Calu3 (cell line): ENCODE data around the gene AGBL3. TPM values are rescaled to one million over a fixed set of nuclear protein-coding genes. Genes with fewer than 3 reads are reported as not detected.

Experiments
- BruUV-seq: library from RNA; stranded (reverse); fragments of 400-500 nt; replicated peaks from 2 replicates; lab custom pipeline; 2021; lab: Mats Ljungman, UMichigan
- CTCF ChIA-PET: fragments of 300-600 bp; sonication (Branson Sonifier 250); formaldehyde crosslinking; loops from one replicate; lab custom pipeline; 2022; ENCODE audit warnings: antibody characterized with exemption; lab: Charles Lee
- DNase-seq: peaks from one replicate; pipeline ENCODE4 v3.0.0; 2022
- H3K27ac Mint-ChIP-seq: one replicate; pipeline ENCODE4 v1.8.0; 2022; ENCODE audit warnings: mixed read lengths; ENCODE audit not compliant: unreplicated experiment
- H3K27me3 Mint-ChIP-seq: one replicate; pipeline ENCODE4 v1.8.0; 2022; ENCODE audit warnings: mixed read lengths; ENCODE audit not compliant: unreplicated experiment
- H3K36me3 Mint-ChIP-seq: one replicate; pipeline ENCODE4 v1.8.0; 2022; ENCODE audit warnings: mild to moderate bottlenecking, moderate library complexity, mixed read lengths; ENCODE audit not compliant: insufficient read depth, unreplicated experiment
- H3K4me1 Mint-ChIP-seq: one replicate; pipeline ENCODE4 v1.8.0; 2022; ENCODE audit warnings: mild to moderate bottlenecking, low read depth, mixed read lengths; ENCODE audit not compliant: unreplicated experiment
- H3K4me3 Mint-ChIP-seq: one replicate; pipeline ENCODE4 v1.8.0; 2022; ENCODE audit warnings: mild to moderate bottlenecking, low read depth, moderate library complexity, mixed read lengths; ENCODE audit not compliant: unreplicated experiment
- H3K9me3 Mint-ChIP-seq: one replicate; pipeline ENCODE4 v1.8.0; 2022; ENCODE audit warnings: low read depth, mixed read lengths; ENCODE audit not compliant: unreplicated experiment
- CTCF ChIP-seq: fragments of 200-600 bp; IDR thresholded peaks from one replicate; pipeline ENCODE4 v1.8.0; 2022; ENCODE audit warnings: antibody characterized with exemption; ENCODE audit not compliant: unreplicated experiment
- intact Hi-C: fragments of 100-400 bp; cut with micrococcal nuclease; formaldehyde crosslinking; loops from one replicate; pipeline ENCODE4 v1.10.0; 2022; ENCODE audit not compliant: unreplicated experiment
- total RNA-seq: library from RNA; stranded (reverse); gene quantifications from 2 replicates; pipeline ENCODE4 v1.2.3, GENCODE V29; 2022

AGBL3 gene
- total RNA-seq, 1 experiment from 2014 or later: 6.3 TPM

- H3K27ac Mint-ChIP-seq: peak overlapping the region; percentile 20
- peaks cover 76% of the 10 kb centered on the region for H3K36me3 Mint-ChIP-seq
- BruUV-seq: no TSS peak
- DNase-seq: no peak
- no peak for TF ChIP-seq CTCF
- no peak overlapping the region for H3K4me3 Mint-ChIP-seq
- peaks cover 50% of the 10 kb centered on the region for H3K4me1 Mint-ChIP-seq
- intact Hi-C loops: no loop called here
- H3K9me3 Mint-ChIP-seq: peaks cover 8% of the 10 kb centered on the region
- CTCF ChIA-PET: no interaction called here
- no peaks in the 10 kb centered on the region for H3K27me3 Mint-ChIP-seq
Measured at GRCh38 chr7:135164357-135165061, 178.2 kb downstream of the AGBL3 start.

GRCh38 chr7:135165862-135166261, 179.6 kb downstream of the AGBL3 start:
- H3K27ac Mint-ChIP-seq: no peak overlapping the region
- H3K4me3 Mint-ChIP-seq: no peak overlapping the region
- DNase-seq: no peak
- no peak for TF ChIP-seq CTCF
- intact Hi-C loops: no loop called here
- peaks cover 6% of the 10 kb centered on the region for H3K9me3 Mint-ChIP-seq
- H3K27me3 Mint-ChIP-seq: no peaks in the 10 kb centered on the region
- peaks cover 43% of the 10 kb centered on the region for H3K4me1 Mint-ChIP-seq
- no TSS peak for BruUV-seq
- CTCF ChIA-PET: no interaction called here
- H3K36me3 Mint-ChIP-seq: peaks cover 88% of the 10 kb centered on the region

- Mint-ChIP-seq H3K4me3 (no peak overlapping the region), H3K4me1 (peaks cover 37% of the 10 kb centered on the region), H3K9me3 (peaks cover 6% of the 10 kb centered on the region), H3K27ac (no peak overlapping the region), H3K36me3 (peaks cover 88% of the 10 kb centered on the region), H3K27me3 (no peaks in the 10 kb centered on the region)
- CTCF ChIA-PET: no interaction called here
- BruUV-seq: no TSS peak
- DNase-seq: no peak
- intact Hi-C loops: no loop called here
- TF ChIP-seq CTCF: no peak
Measured at GRCh38 chr7:135166338-135166990, 180.2 kb downstream of the AGBL3 start.

- H3K27ac Mint-ChIP-seq: no peak overlapping the region
- no peak overlapping the region for H3K4me3 Mint-ChIP-seq
- DNase-seq: no peak
- H3K4me1 Mint-ChIP-seq: peaks cover 28% of the 10 kb centered on the region
- H3K36me3 Mint-ChIP-seq: peaks cover 88% of the 10 kb centered on the region
- TF ChIP-seq CTCF: no peak
- intact Hi-C loops: no loop called here
- H3K9me3 Mint-ChIP-seq: peaks cover 3% of the 10 kb centered on the region
- BruUV-seq: no TSS peak
- CTCF ChIA-PET: no interaction called here
- H3K27me3 Mint-ChIP-seq: no peaks in the 10 kb centered on the region
Measured at GRCh38 chr7:135167365-135167917, 181.1 kb downstream of the AGBL3 start.
